PFSK-1 (cell line): ENCODE measurements around the gene PSPN.

Source experiments
- POLR2AphosphoS5 ChIP-seq: IDR thresholded peaks from 2 replicates; pipeline ENCODE4 v1.6.1; 2012; ENCODE audit warnings: low read depth, mild to moderate bottlenecking, control low read depth, low read length, moderate library complexity
- REST ChIP-seq, 2 experiments: IDR thresholded peaks; 2 replicates each; pipeline versions ENCODE4 v1.6.1 to v1.8.0; 2011 to 2012; ENCODE audit warnings: low read depth in 2 of 2, low read length in 2 of 2, control low read depth in 1 of 2, inconsistent platforms in 1 of 2, mild to moderate bottlenecking in 1 of 2, moderate library complexity in 1 of 2; ENCODE audit not compliant: insufficient read depth in 1 of 2
- SIN3A ChIP-seq: IDR thresholded peaks from 2 replicates; pipeline ENCODE4 v1.6.1; 2012; ENCODE audit warnings: mild to moderate bottlenecking, low read length, moderate library complexity, borderline replicate concordance; ENCODE audit not compliant: insufficient read depth

- TF ChIP-seq SIN3A, result no peak
- TF ChIP-seq POLR2AphosphoS5, result no peak
- no peak for TF ChIP-seq REST (IDR thresholded peaks at IDR 0.05; ENCODE audit: insufficient read depth in 1 of 2, low read depth in 2 of 2, low read length in 2 of 2)
These were observed 36.3 kb upstream of the PSPN start for GRCh38 chr19:6412061-6412446.
